Prostate gland (tissue), 2 donors: ENCODE data around the gene MIER2.

Experiments
- CTCF ChIP-seq, 4 experiments: fragments of 200-600 bp in 2 of 4; fragments of 450-650 bp in 2 of 4; sonication (generic) in 2 of 4; IDR thresholded peaks; 1 replicate in 3 of 4; 2 replicates in 1 of 4; pipeline ENCODE4 v1.5.1; 2016 to 2019; ENCODE audit warnings: antibody characterized with exemption in 4 of 4, mild to moderate bottlenecking in 2 of 4, moderate library complexity in 2 of 4
- POLR2A ChIP-seq: fragments of 450-650 bp; IDR thresholded peaks from one replicate; pipeline ENCODE4 v1.6.1; 2016; ENCODE audit warnings: antibody characterized with exemption, mild to moderate bottlenecking
- POLR2AphosphoS5 ChIP-seq: sonication (generic); formaldehyde crosslinking; IDR thresholded peaks from one replicate; pipeline ENCODE4 v1.6.1; 2017; ENCODE audit warnings: antibody characterized with exemption

- TF ChIP-seq POLR2A = no peak
- no peak for TF ChIP-seq CTCF (IDR thresholded peaks at IDR 0.05)
- no peak for TF ChIP-seq POLR2AphosphoS5
Measured at GRCh38 chr19:275000-275399, 69.6 kb downstream of the MIER2 start.
